NCI-H82 (cell line): ENCODE results near the gene RAD51B.

Source experiments
- DNase-seq: peaks from one replicate; lab custom pipeline; 2025; lab: John Stamatoyannopoulos, UW

Gene RAD51B

DNA sequence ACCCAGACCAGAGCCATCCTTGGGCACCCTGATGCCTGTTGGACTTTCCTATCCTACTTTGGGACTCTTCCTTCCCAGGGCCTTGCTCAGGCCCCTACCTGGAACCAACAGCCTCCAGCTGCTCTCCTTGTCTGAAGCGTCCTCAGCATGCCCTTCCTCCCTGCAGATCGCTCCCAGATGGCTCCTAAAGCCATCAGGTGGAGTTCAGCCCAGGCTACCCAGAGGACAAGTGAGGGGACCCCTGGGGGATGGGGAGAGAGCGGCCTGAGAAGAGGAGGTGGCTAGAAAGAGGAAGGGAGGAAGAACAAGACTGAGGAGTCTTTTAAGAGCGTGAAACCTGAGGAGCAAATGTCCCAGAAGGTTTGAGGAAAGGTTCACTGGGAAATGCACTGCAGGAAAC, 736.7 kb downstream of the RAD51B start:
- no peak for DNase-seq

DNA sequence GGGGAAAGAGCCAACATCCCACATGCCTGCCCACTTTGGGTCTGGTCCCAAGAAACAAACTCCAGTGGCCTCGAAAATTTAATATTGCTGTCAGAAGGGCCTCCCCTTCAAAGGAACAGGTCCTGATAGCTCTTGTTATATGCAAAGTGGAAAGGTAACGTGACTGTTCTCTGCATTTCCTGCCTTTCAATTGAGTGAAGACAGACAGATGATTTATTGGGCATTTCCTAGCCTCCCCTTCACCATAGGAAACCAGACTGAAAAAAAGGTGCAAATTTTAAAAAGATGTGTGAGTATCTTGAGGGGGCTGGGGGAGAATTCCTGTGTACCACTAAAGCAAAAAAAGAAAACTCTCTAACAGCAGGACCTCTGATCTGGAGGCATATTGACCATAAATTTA, 738.1 kb downstream of the RAD51B start:
- DNase-seq: no peak

DNA sequence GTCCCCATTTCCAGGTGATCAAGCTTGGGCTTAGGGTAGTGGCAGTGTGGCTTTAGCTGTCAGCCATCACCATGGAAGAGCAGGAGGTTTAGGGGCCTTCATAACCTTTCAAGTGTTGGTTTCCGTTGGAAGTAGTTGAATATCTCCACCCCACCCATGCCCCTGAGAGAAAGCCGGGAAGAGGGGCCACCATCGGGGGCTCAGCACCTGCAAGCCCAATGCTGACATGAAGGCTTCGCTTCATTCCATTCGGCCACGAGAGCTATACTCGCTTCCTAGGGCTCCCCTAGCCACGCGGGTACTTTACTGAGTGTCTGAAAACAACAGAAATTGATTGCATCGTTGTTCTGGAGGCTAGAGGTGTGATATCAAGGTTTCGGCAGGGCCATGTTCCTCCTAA, 738.5 kb downstream of the RAD51B start:
- no peak for DNase-seq

DNA sequence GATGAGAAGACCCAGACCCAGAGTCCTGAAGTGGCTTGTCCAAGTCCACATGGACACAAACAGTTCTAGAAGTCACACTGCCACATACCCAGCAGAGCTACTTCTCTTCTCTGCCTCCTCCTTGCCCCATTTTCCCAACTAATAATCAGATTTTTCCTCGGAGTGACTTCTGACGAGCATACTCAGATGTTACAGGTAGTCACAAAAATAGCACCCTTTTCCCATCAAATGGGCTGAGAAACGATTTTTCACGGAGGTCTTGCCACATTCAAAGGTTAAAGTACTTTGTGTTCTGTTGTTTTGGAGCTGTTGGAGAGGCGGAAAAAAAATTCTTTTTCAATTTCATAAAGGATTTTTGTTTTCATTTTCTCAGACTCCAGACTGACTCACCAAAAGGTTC, 740.4 kb downstream of the RAD51B start:
- DNase-seq: no peak

DNA sequence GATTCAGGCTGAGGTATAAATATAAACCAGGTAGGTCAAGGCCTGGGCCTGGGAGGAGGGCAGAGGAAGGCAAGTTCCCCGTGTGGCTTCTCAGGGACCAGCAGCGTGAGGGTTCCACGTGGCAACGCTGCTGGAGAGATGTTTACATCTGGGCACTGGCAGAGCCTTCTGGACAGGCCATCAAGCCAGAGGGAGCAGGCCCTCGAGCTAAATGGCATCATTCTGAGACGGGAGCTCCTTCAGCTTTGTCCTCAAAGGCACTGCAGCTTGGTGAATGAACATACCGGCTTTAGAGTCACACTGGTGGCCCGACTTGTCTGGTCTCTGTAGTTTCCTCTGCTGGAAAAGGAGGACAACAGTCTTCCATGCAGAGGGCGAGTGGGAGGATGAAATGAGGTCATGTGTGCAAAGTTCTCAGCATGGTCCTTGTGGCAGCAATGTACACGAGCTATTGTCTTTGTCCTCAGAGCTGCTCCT, 742.0 kb downstream of the RAD51B start:
- DNase-seq: no peak

DNA sequence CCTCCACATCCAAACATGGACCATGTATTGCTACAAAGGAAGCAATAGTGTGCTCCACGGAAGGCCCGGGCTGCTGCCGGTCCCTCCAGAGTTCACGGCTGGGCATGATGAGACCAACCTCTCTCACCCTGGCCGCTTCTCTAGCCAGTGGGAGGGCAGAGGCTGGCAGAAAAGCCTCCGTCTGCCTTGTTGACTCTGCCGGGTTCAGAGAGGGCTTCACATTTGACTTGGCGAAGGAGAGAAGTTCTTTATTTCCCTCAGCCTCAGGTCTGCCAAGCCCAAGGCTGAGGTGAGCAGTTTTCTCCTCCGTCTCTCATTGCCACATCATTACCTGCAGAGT, 743.3 kb downstream of the RAD51B start:
- DNase-seq: no peak

DNA sequence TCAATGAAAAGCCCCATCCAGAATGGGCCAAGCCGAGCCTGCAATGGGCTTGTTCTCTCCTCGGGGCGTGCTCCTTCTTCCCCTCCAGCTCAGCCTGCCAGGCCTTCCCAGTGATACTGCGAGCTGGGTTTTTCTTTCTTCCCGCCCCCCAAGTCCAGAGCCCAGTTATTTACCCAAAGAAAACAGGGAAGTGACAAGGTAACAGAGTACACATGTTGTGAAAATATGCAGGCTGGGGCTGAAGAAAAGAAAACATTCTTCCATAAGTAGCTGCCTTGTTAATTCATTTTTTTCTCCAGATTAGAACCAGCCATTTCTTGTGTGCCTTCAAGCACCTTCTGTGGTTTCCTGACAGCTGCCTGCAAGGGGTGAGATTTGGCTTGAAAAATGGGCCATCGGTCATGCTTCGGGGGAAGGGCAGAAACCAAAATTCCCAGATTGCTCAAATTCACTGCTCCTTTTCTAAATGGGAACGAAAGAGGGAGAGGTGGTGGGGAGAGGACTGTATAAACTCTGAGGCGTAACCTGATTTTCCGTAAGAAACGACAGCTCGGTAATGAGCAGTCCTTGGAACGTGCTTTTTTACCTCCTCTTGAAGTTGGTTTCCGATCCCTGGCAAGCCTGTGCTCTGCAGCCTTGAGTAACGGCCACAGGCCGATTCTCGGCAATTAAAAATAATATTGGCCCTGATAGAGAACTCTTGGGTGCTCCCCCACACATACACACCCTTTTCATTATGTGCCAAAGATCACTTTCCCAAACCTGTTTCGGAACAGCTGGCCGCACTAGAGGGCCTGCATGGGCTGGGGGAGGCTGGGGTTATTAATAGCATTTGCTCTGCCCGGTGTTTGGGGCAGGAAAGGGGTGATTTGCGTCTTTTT, 743.9 kb downstream of the RAD51B start:
- no peak for DNase-seq

DNA sequence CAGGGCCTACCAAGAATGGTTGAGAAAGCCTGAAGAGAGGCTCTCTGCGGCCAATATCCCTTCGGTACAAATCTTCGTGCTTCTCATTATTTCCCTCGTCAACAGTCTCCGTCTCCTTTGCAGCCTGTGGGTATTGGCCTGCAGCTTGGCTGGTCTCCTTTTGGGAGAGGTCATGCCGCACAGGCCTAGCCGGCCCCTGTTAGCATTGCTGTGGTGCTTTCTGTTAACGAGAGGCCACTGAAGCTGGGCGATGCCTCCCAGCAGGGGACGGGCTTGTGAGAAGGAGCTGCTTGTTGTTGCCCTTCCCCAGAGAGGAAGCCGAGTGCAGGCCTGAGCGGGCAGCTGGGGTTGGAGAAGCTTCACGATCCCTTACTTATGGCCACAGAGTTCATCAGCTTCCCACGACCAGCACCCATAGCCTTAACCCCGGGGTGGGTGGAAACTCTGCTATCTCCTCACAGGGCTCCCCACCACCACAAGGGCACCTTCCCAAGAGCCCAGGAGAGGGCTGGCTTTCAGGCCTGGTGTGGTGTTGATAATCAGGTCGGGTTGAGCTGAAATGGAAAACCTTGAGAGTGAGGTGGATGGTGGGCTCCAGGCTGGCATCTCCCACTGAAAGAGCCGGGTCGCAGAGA, 744.7 kb downstream of the RAD51B start:
- no peak for DNase-seq

DNA sequence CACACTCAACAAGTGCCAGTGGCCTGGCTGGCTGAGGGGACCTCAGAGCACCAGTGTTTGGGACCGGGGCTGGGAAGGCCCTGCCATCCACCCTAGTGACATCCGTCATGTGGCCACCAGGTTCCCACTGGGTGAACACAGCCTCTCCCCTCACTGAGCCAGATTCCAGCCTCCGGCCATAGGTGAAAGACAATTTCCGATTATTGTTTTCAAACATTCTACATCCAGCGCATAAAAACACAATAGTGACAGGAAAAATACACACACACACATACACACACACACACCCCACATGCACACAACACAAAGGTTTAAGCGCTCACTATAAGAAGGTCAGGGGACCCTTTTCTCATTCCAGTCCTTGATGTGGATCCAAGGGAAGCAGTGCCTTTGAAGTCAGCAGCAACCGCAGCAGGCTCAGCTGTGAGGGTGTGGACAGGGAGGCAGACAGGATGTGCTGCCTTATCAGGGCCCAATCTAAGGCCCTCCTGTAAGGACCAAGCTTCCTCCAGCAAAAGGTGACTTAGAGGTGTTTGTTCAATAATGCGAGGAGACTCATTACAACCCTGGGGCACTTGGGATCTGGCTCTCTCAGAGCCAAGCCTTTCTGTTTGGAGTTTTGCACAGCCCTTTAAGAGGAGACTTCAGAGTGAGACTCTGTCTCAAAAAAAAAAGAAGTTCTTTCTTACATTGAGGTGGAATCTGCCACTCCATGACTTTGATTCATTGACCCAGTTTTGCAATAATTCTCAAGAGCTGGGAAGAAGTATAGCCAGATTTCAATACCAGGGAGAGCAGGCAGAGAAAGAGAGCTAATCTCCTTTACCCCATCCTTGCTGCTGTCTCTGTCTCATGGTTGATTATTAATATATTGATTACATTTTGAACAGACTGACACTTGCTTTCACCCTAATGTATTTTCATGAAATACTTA, 745.5 kb downstream of the RAD51B start:
- DNase-seq: no peak

DNA sequence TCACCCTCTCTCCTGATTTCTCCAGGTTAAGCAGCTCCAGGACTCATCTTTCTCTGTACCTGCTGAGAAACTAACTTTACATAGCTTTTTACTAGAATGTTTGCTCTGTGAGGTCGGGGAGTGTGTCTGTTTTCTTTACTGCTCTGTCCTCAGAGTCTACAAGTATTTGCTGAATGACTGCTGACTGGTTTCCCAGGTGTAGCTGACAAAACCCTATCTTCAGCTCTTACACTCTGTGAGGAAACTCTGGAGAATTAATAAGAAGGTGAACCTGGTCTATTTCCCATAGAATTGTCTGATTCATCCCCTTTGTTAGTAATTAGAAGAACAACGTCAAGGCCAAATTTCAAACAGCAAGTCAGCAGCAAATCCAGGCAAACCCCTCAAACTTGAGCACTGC, 746.5 kb downstream of the RAD51B start:
- DNase-seq: no peak

DNA sequence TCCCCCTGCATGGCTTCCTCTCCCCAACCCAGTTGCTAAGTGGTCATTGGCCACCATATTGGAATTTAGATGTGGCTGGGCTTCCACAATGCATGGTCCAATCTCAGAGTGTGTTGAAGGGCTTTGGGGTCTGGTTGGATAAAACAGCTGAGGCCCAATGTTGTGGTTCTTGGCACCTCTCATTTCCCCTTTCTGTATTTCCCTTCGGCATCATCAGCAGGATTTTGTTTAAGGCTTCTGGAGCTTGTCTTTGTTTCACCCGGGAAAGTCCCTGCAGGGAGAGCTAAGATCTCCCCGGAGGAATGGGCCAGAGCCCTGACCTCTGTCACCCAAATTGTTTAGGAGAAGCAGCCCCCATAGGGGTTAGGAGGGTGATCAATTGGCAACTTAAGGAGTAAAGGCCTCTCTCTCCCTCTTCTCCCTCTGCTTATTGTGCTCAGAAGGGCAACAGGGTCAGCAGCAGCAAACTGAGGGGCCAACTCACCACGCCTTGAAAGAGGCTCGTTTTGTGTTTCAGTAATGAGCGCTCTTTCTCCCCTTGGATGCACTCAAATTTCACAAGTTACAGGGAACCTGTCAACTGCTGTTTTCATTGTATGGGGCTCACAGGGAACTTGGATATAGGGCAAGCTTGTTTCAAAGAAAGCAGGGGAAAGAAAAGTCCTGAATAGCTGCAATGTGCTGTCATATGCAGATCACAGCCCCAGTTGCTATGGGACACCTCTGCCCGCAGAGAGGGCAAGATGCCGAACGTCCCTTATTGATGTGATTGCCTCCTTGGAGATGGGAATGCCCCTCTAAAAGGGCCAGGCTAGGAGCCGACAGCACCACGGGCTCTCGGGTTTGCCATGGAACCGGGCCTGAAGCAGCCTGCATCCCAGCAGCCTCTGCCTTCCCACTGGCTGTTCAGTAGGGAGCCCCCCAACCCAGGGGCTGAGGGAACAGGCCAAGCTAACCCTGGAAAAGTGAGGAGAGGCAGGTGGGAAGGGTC, 749.6 kb downstream of the RAD51B start:
- no peak for DNase-seq

DNA sequence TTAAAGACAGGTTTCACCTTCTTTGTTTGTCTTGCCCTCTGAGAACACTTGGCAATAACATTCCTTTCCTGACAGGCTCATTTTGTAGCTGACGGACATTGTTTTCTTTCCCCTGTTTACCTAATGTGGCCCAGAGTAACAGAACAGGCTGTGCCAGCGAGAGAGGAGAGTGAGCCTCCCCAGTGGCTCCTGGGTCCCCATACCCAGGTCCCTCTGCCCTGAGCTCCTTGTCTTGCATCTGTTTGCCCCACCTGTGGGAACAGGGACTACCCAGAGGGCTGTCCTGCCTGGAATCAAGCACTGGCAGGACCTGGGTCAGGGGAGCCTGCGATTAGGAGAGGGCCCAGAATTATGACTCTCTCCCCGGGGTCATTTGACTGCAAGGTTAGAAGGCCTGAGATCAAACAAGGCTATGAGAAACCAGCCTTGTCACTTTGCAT, 750.4 kb downstream of the RAD51B start:
- no peak for DNase-seq

DNA sequence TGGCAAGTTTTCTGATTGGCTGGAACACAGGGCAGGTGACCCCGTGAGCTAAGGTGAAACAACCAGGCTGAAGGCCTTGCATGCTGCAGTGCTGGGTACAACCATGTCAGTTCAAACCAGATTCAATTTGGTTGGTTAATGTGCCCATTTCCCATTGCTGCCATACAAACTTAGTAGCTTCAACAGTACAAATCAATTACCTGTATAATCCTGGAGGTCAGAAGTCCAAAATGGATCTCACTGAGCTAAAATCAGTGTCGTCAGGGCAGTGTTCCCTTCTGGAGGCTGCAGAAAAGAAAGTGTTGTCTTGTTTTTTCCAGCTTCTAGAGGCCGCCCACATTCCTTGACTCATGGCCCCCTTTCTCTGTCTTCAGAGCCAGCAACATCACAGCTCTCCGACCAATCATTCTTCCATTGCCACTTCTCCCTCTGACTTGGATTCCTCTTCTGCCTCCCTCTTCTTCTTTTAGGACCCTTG, 751.6 kb downstream of the RAD51B start:
- DNase-seq: no peak

DNA sequence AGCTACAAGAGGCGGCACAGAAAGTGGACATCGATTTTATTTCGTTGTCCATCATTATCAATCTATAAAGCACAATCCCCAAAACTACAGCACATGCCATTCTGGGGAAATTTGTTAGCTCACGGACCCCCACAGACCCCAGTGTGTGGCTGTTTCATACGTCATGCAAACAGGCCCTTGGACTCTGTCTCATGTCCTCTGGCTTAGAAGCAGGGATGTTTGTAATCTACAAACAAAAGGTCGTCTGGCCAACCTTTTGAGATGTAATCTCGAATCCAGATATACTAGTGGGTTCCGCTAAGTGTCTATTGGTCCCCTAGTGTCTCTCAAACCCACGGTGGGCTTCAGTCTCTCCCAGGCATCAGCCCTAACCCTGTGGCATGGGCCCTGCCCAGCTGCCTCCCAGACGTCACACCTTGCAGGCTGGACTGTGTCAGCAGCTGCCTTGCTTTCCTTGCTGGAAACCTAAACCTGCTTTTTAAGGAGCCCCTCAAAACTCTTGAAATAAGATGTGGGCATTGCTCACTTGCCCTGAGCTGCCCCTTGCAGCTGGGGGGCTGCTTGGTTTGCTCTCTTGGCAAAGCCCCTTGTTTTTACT, 752.4 kb downstream of the RAD51B start:
- DNase-seq: no peak

DNA sequence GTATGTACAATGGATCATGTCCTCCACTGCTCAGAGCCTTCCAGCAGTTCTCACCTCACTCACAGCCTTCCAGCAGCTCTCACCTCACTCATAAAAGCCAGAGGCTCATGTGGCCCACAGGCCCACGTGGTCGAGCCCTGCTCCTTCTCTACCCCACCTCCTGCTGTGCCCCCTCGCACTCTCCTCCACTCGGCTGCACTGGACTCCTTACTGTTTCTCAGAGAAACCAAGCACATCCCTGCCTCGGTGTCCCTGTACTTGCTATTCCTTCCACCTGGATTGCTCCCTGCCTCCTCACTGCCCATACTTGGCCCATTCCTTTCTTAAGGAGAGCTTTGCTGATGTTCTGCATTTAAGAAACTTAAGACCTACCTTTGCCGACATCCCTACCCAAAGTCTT, 753.5 kb downstream of the RAD51B start:
- DNase-seq: no peak

DNA sequence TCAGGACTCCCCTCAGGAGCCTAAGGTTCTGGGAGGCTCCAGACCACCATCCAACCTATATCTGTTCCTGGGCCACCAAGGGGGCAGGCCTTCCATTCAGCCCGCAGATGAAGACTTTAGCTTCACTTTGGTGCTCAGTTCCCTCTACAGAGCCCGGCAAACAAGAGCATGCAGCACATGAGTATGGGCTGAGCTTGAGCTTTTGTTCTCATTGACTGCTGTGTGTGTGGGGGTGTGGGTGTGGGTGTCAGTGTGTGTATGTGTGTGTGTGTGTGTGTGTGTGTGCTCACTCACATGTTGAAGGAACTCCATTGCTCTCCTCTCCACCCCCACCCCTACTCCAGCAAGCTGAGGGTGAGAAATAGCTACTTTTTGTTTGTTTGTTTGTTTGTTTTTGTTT, 754.1 kb downstream of the RAD51B start:
- DNase-seq: no peak

DNA sequence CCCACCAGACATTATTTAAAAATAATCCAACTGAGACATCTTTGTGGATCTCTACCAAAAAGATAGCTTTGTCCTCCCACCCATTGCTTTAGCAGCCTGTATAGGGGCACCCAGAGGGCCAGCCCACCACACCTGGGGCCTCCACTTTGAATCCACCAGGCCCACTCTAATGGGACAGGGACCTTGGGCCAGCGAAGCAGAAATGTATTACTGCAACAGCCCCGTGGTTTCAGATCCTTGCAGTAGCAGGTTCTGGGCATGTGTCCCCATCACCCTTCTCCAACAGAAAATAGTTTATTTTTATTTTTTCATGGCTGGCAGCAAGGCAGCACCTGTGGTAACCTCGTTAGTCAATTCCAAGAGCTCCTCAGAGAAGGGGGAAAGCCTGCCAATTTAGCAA, 754.9 kb downstream of the RAD51B start:
- no peak for DNase-seq

DNA sequence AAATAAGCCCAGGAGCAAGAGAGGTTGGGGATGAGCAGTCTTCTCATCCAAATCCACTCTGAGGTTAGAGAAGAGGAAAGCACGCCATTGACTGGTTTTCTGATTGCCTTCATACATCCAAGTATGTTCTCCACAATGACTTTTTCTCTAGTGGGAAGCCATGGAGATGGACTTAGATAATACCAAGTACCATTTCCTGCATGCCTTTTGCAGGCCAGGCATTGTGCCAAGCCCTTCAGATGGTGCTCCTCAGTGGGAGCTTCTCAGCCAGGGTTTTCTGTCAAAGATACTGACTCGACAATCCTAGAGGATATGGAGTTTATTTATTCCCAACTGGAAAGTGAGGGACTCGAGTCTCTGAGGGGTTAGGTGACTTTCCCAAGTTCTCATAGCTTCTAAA, 755.3 kb downstream of the RAD51B start:
- DNase-seq: no peak

DNA sequence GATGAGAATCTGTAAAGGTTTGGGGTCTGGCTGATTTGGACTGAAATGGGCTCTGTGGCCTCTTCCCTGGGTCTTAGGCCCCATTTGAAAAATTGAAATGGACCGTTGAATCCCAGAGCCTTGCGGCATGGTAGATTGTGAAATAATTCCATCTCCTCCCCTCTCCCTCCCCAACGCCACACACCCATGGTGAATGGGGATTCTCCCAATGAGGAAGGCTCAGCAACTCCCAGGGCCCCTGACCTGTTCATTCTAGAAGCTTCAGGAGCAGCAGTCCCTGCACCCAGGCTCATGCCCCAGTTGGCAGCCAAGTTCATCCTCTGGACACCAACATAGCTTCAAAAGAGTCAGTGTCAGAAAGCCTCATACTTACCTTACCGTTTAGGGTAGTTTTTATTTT, 755.8 kb downstream of the RAD51B start:
- no peak for DNase-seq

DNA sequence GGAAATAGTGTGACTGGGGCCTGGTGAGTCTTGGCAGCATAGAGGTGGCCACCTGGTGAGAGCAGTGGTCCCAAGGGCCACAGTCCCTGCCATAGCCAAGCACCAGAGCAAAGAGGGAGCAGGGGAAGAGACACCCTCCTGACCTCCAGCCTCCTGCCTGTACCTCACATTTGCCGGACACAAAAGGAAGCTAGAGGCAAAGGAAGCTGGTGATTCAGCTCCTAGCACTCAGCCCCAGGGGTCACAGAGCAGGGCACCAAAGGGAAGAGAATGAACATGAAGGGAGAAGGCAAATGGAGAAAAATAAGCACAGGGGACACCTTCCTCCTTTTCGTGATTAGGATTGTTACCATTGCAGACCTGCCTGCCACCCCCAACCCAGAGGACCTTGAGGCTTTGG, 756.5 kb downstream of the RAD51B start:
- no peak for DNase-seq
